Activated naive CD4-positive, alpha-beta T cell treated with anti-CD3 and anti-CD28 coated beads, Interleukin-2, amount 50 U/mL, for 16 hours (primary cell): ENCODE measurements around the gene SLC49A3.

ENCODE experiments used
- DNase-seq: peaks from one replicate; pipeline ENCODE4 v3.0.0-alpha.2; 2020

The SLC49A3 gene

DNA sequence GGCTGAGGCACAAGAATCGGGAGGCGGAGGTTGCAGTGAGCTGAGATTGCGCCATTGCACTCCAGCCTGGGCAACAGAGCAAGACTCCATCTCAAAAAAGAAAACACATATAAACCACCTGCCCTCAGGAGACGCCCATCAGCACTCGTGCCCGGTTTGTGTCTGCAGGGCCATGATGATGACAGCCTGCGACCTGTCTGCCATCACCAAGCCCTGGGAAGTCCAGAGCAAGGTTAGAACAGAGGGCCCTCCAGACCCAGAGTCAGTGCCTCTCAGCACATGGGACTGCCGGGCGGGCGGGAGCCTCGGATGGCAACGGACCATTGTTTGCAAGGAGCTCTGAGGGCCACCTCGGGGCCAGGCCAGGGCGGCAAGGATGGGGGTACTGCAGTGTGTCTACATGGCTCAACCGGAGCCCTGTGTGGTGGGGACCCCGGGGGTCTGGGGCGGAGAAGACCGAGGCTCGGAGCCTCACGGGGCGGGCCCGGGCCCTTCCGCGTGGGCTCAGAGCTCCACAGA, 24.2 kb downstream of the SLC49A3 start:
- DNase-seq: no peak

DNA sequence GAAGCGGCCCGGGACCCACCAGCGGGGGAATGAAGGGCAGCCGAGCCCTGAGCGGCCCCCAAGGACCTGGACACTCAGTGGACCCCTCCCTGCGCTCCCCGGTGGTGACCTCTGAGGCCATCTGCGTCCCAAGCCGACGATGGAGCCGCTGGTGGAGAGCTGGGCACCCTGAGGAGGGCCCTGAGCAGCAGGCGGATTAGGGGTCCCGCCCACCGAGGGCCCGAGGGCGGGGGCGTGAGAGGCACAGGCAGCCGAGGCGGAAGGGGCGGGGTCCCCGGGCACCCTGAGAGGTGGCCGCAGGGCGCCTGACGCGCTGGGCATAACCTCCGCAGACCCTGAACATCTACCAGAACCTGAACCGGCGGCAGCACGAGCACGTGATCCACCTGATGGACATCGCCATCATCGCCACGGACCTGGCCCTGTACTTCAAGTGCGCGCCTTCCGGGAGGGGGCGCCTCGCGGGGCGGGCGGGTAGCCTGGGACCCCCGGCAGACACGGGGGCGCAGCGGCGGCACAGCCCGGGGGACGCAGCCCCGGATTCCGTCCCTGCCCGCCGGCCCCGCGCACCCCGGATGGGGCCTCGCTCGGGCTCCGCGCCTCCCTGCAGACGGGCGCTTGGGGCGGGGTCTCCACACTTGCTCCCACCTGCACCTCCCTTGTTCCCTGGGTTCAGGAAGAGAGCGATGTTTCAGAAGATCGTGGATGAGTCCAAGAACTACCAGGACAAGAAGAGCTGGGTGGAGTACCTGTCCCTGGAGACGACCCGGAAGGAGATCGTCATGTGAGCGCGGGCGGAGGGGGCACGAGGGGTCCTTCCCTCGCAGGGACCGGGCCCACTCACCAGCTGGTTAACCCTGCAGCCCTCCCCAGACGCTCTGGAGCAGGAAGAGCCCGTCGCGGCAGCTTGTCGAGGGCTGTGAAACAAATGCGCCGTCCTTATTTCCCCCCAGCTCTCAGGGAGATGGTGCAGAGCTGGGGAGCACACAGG, 25.2 kb downstream of the SLC49A3 start:
- DNase-seq: peak; percentile 84

DNA sequence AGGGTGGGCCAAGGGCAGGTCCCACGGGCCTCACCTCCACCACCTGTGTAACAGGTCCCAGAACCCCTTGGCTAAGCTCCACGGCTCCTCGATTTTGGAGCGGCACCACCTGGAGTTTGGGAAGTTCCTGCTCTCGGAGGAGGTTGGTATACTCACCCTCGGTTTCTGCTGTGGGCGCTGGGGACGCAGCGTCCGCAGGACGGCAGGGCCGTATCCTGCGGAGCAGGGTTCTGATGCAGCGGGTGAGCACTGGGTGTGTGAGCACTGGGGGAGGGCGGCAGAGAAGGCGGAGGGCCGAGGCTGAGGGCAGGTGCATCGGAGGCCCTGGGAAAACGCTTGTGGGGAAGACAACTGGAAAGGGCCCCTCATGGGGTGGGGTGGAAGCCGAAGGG, 25.9 kb downstream of the SLC49A3 start:
- peak; percentile 9 for DNase-seq

GRCh38 chr4:661881-662761, 26.8 kb downstream of the SLC49A3 start:
- peak; percentile 10 for DNase-seq

DNA sequence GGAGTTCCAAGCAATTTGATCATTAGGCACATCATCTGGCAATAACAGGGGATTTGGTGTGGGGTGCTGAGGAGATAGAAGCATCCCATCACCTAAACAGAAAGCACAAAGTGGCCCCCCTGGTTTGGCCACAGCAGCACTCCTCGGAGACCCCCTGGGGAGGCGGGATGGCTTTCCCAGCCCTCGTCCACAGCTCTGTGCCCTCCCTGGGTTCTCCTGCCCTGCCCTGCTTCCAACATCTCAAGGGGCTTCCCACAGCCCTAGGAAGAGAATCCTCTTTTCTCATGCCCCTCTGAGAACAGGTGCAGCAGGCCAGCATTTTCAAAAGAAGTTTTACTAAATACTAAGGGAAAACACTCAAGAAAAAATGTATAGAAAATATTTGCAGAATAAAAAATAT, 27.7 kb downstream of the SLC49A3 start:
- no peak for DNase-seq

DNA sequence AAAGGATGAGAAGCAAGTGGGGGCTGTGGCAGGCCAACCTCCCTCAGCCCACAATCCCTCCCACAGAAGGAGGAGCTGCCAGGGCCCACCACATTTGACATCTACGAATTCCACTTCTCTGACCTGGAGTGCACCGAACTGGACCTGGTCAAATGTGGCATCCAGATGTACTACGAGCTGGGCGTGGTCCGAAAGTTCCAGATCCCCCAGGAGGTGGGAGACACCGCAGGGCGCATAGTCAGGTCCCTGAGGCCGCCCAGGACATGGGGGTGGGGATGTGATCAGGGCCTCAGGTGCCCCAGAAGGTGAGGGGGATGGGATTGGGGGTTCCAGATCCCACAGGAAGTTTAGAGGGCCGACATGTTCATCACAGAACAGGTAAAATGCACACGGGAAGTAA, 28.6 kb downstream of the SLC49A3 start:
- no peak for DNase-seq

- DNase-seq: peak; percentile 4
These were observed 29.1 kb downstream of the SLC49A3 start for GRCh38 chr4:659851-660250.

- DNase-seq: no peak
These were observed 30.0 kb downstream of the SLC49A3 start for GRCh38 chr4:658681-659667.

DNA sequence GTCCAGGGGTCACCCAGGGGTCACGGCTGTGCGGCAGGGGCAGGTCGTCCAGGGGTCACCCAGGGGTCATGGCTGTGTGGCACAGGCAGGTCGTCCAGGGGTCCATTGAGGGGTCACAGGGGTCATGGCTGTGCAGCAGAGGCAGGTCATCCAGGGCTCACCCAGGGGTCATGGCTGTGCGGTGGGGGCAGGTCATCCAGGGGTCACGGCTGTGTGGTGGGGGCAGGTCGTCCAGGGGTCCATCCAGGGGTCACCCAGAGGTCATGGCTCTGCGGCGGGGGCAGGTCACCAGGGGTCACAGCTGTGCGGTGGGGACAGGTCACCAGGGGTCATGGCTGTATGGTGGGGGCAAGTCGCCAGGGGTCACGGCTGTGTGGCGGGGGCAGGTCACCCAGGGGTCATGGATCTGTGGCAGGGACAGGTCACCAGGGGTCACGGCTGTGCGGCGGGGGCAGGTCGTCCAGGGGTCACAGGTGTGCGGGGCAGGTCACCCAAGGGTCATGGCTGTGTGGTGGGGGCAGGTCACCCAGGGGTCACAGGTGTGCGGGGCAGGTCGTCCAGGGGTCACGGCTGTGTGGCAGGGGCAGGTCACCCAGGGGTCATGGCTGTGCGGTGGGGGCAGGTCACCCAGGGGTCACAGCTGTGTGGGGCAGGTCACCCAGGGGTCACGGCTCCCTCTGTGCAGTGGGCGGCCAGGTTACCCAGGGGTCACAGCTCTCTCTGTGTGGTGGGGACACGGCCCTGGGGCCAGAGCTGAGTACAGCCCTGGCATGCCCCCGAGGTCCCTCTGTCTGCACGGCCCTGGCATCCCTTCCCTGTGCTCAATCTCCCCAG, 30.9 kb downstream of the SLC49A3 start:
- DNase-seq: peak; percentile 9

- peak; percentile 4 for DNase-seq
These were observed 31.6 kb downstream of the SLC49A3 start for GRCh38 chr4:657338-657833.

DNA sequence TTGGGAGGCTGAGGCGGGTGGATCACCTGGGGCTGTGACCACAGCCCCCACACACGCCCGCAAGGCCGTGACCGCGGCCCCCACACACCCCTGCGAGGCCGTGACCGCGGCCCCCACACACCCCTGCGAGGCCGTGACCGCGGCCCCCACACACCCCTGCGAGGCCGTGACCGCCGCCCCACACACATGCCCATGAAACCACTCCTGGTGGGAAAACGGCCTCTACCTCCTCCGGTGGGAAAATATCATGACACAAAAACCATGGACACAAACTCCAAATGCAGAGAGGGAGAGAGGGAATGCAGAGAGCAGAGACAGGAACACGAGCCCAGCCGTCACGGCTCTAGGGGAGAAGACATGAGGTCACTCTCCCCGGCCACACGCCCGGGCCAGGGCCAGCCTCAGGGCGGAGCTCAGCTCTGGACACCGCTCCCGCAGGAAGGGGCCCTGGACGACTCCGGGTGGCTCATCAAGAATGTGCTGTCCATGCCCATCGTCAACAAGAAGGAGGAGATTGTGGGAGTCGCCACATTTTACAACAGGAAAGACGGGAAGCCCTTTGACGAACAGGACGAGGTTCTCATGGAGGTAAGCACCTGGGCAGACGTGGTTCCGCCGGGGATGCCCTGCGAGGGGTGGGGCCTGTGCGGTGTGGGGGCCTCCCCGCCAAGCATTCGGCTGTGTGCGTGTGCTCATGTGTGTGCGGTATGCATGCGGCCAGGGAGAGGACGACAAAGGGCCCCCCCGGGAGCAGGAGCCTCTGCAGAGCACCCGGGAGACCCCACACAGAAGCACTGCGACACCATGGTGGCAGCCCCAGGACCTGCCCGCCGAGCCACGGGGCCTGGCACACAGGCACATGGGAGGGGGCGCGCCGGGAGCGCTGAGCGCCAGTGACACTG, 32.3 kb downstream of the SLC49A3 start:
- peak; percentile 8 for DNase-seq

DNA sequence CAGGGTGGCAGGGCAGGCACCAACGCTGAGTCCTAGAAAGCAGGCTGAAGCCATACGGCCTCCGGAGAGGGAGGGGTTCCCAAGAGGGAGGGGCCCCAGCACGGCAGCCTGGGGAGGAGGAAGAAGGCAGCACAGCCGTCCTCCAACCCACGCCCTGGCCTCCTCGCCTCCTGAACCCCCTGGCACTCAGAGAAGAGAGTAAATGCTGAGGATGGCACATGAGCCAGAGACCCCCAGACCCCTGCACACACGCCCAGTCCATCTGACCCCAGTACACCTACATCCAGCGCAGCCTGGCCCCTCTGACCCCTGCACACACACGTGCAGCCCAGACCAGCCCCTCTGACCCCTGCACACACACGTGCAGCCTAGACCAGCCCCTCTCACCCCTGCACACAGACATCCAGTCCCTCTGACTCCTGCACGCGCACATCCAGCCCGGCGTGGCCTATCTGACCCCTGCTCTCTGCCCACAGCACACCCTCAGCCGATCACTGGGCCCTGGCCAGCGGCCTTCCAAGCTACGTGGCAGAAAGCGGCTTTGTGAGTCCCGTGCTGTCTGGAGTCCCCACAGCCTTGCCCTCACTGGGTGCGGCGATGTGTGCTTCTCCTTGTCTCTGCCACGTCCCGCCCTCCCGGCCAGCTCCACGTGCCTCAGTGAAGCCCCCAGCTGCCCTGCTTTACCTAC, 33.3 kb downstream of the SLC49A3 start:
- peak; percentile 7 for DNase-seq

- DNase-seq: peak; percentile 9
These were observed 34.0 kb downstream of the SLC49A3 start for GRCh38 chr4:654871-655463.

- no peak for DNase-seq
These were observed 34.5 kb downstream of the SLC49A3 start for GRCh38 chr4:654503-654845.

GRCh38 chr4:653831-654502, 35.0 kb downstream of the SLC49A3 start:
- peak; percentile 7 for DNase-seq

GRCh38 chr4:653080-653821, 35.7 kb downstream of the SLC49A3 start:
- DNase-seq: peak; percentile 9

DNA sequence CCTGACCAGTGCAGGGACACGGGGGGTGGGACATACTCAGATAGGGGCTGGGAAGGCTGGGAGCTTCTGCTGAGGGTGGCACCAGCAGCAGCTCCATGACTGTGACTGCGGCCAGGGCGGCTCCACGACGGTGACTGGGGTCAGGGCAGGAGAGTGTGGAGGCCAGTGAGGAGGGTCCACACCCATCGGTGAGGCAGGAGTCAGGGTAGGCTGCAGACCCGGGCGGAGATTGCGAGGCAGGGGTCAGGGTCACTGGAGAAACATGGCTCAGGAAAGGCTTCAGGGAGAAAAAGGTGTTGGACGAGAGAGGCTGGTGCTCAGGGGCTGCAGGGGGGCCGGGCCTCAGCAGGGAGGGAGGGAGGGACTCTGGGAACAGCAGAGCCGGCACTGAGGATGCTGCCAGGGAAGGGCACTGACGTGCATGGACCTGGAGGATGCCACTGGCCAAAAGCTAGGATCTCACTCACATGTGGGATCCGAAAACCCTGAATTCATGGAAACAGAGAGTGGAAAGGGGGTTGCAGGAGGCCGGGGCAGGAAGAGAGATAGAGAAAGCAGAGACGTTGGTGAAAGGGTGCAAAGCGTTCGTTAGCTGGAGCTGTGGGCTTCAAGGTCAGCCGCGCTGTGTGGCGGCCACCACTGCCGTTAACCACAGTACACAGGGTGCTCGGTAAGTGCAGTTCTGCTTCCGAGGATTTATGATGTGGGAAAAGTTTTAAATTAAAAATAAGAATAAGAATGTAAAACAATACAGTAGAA, 36.9 kb downstream of the SLC49A3 start:
- no peak for DNase-seq
